Gastroesophageal sphincter (tissue), 4 donors: ENCODE results near the gene SLC7A6OS. TPM values are rescaled to one million over a fixed set of nuclear protein-coding genes. Genes with fewer than 3 reads are reported as not detected.

Source experiments
- ATAC-seq: fragments of 150-250 bp; one replicate; pipeline ENCODE4 v1.9.1; 2016; ENCODE audit warnings: mild to moderate bottlenecking, moderate library complexity
- H3K27ac ChIP-seq, 4 donors: fragments of 200-600 bp; sonication (generic) in 3 of 4; 1 replicate in 3 of 4; 2 replicates in 1 of 4; pipeline ENCODE4 v1.5.1; 2016 to 2019
- H3K27me3 ChIP-seq: fragments of 200-600 bp; sonication (generic); one replicate; pipeline ENCODE4 v1.5.1; 2019
- H3K36me3 ChIP-seq, 2 donors: fragments of 200-600 bp; sonication (generic); one replicate each; pipeline ENCODE4 v1.5.1; 2019; ENCODE audit warnings: control low read depth in 1 of 2
- H3K4me1 ChIP-seq, 3 donors: fragments of 200-600 bp; sonication (generic); 1 replicate in 2 of 3; 2 replicates in 1 of 3; pipeline ENCODE4 v1.5.1; 2016 to 2019; ENCODE audit warnings: control low read depth in 2 of 3
- H3K4me3 ChIP-seq, 2 donors: fragments of 200-600 bp; sonication (generic); one replicate each; pipeline ENCODE4 v1.5.1; 2019; ENCODE audit warnings: mild to moderate bottlenecking in 1 of 2, moderate library complexity in 1 of 2
- H3K9me3 ChIP-seq, 3 donors: fragments of 200-600 bp; sonication (generic); one replicate each; pipeline ENCODE4 v1.5.1; 2017 to 2019; ENCODE audit warnings: control low read depth in 2 of 3
- CTCF ChIP-seq, 4 experiments: fragments of 200-600 bp in 2 of 4; fragments of 450-650 bp in 2 of 4; sonication (generic) in 1 of 4; IDR thresholded peaks; one replicate each; pipeline ENCODE4 v1.5.1; 2017 to 2019; ENCODE audit warnings: antibody characterized with exemption in 4 of 4, mild to moderate bottlenecking in 2 of 4, moderate library complexity in 2 of 4
- EP300 ChIP-seq: sonication (generic); formaldehyde crosslinking; IDR thresholded peaks from one replicate; pipeline ENCODE4 v1.6.1; 2017; ENCODE audit warnings: antibody characterized with exemption, mild to moderate bottlenecking
- POLR2A ChIP-seq, 2 donors: fragments of 450-650 bp; IDR thresholded peaks; one replicate each; pipeline ENCODE4 v1.6.1; 2017; ENCODE audit warnings: antibody characterized with exemption in 2 of 2, mild to moderate bottlenecking in 2 of 2, moderate library complexity in 1 of 2
- POLR2AphosphoS5 ChIP-seq: sonication (generic); formaldehyde crosslinking; IDR thresholded peaks from one replicate; pipeline ENCODE4 v1.6.1; 2017; ENCODE audit warnings: antibody characterized with exemption
- WGBS, 2 donors: methylation state at CpG; one replicate each; pipeline ENCODE4 v1.1.5; 2018; ENCODE audit warnings: low coverage in 1 of 2; 5-methylcytosine and 5-hydroxymethylcytosine counted together
- total RNA-seq, 4 donors: library from RNA; depleted of rRNA; stranded (reverse); fragments of >200 nt; gene quantifications; one replicate each; pipeline ENCODE4 v1.1.0, GENCODE V29; 2016

SLC7A6OS gene
- total RNA-seq, 4 donors from 2014 or later: 10.4 to 18.2 (median 11.2) TPM

DNA sequence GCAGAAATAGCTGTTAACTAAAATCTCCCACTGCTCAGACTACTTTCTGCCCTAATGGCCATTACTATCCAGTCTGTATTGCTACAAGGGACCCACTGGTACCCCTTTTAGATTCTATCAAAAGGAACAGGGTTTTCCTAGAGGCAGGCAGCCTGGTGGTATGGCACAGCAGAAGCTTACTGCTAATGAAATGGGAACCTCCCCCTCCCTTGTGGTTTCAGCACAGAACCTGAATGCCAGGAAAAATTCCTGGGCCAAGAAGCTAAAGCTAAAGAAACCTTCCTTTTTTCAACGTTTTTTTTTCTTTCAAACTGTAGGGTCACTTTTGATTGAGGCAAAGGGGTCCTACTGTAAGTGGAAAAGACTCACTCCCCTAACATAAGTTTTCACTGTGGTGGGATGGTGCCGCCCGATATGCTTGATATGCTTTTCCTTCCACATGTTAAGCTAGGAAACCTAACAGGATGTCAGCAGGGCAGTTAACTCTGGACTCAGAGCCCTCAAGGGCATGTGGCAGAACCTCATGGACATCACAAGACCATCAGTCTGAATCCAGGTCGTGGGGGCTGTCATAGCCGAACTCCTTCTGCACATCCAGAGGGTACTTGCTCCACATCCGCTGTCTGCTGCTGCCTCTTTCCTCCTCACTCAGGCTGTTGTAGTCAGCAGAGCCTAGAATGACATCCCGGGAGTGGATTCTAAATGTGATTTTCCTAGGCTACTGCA, 9.8 kb downstream of the SLC7A6OS start:
- 77 to 82% methylated on average over 5 to 6 of the region's 7 CpGs for WGBS, 2 donors
- no peak overlapping the region for H3K4me3 ChIP-seq
- H3K9me3 ChIP-seq: no peaks in the 10 kb centered on the region
- H3K36me3 ChIP-seq: peaks cover 2 to 98% of the 10 kb centered on the region in 2 donors
- no peak for TF ChIP-seq CTCF (IDR thresholded peaks at IDR 0.05)
- TF ChIP-seq EP300: no peak
- TF ChIP-seq POLR2AphosphoS5: no peak
- no peak for TF ChIP-seq POLR2A (IDR thresholded peaks at IDR 0.05)
- peaks cover 0 to 34% (median 11%) of the 10 kb centered on the region in 3 donors for H3K4me1 ChIP-seq
- H3K27me3 ChIP-seq: no peaks in the 10 kb centered on the region
- ATAC-seq: no peak
- H3K27ac ChIP-seq: no peak overlapping the region

- Histone ChIP-seq H3K36me3 (peaks cover 2 to 98% of the 10 kb centered on the region in 2 donors), H3K9me3 (no peaks in the 10 kb centered on the region), H3K27me3 (no peaks in the 10 kb centered on the region), H3K27ac (peak overlapping the region in 3 of 4 donors; percentile 66 to 73 (median 70)), H3K4me3 (no peak overlapping the region), H3K4me1 (peaks cover 0 to 34% (median 11%) of the 10 kb centered on the region in 3 donors)
- no peak for TF ChIP-seq POLR2AphosphoS5
- WGBS, 2 donors: 57 to 58% methylated on average over 11 of the region's 11 CpGs
- ATAC-seq: no peak
Measured at GRCh38 chr16:68299571-68300453, 10.9 kb downstream of the SLC7A6OS start.

- Histone ChIP-seq H3K4me1 (peaks cover 0 to 34% (median 11%) of the 10 kb centered on the region in 3 donors), H3K27me3 (no peaks in the 10 kb centered on the region), H3K9me3 (no peaks in the 10 kb centered on the region), H3K4me3 (no peak overlapping the region), H3K27ac (peak overlapping the region; percentile 44 to 73 (median 68)), H3K36me3 (peaks cover 2 to 98% of the 10 kb centered on the region in 2 donors)
- TF ChIP-seq POLR2AphosphoS5 (peak; percentile 9), CTCF (IDR thresholded peaks at IDR 0.05) (no peak)
- peak; percentile 49 for ATAC-seq
- 10 to 31% methylated on average over 4 to 5 of the region's 5 CpGs for WGBS, 2 donors
Measured at GRCh38 chr16:68298907-68299561, 11.7 kb downstream of the SLC7A6OS start.

- Histone ChIP-seq H3K36me3 (peaks cover 2 to 98% of the 10 kb centered on the region in 2 donors), H3K4me1 (peaks cover 0 to 34% (median 11%) of the 10 kb centered on the region in 3 donors), H3K4me3 (no peak overlapping the region), H3K27ac (peak overlapping the region; percentile 44 to 73 (median 68)), H3K9me3 (no peaks in the 10 kb centered on the region), H3K27me3 (no peaks in the 10 kb centered on the region)
- no peak for TF ChIP-seq EP300
- no peak for TF ChIP-seq POLR2AphosphoS5
- TF ChIP-seq CTCF (IDR thresholded peaks at IDR 0.05): no peak
- TF ChIP-seq POLR2A (IDR thresholded peaks at IDR 0.05): no peak
- ATAC-seq: no peak
- WGBS, 2 donors: no CpG with 5 or more reads among the region's 3 CpGs
Measured at GRCh38 chr16:68298312-68298711, 12.4 kb downstream of the SLC7A6OS start.

DNA sequence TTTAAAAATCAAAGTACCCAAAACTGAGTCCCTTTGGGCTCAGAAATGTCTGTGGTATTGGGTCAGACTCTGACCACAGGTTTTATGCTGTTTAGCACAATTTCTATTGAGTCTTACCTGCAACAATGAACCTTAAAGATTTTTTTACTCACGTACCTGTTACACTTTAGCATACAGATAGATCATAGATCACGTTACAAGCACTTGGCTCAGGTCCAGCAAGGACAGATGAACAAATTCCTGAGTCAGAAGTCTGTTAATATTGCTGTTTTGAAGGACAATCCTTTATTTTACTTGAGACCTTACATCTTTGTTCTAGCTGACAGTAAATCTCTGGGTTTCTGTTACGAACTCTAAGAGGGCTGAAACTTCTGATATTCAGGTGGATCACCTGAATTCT, 12.8 kb downstream of the SLC7A6OS start:
- Histone ChIP-seq H3K27me3 (no peaks in the 10 kb centered on the region), H3K4me3 (no peak overlapping the region), H3K9me3 (no peaks in the 10 kb centered on the region), H3K36me3 (peaks cover 2 to 98% of the 10 kb centered on the region in 2 donors), H3K4me1 (peaks cover 0 to 34% (median 11%) of the 10 kb centered on the region in 3 donors), H3K27ac (peak overlapping the region in 3 of 4 donors; percentile 66 to 73 (median 70))
- WGBS, 2 donors: 50 to 69% methylated on average over 3 of the region's 3 CpGs
- TF ChIP-seq POLR2A (IDR thresholded peaks at IDR 0.05): no peak
- no peak for TF ChIP-seq CTCF (IDR thresholded peaks at IDR 0.05)
- no peak for TF ChIP-seq EP300
- TF ChIP-seq POLR2AphosphoS5: no peak
- no peak for ATAC-seq
